SK-N-SH treated with all-trans-retinoic acid at 6 μM for 48 hours (cell line): Measurements from ENCODE around the gene DPP10.

ENCODE experiments used
- ATAC-seq: fragments of 200-7000 bp; cut with Tn5 transposase; 3 replicates; pipeline ENCODE4 v1.9.1; 2020; ENCODE audit warnings: mild to moderate bottlenecking, moderate library complexity
- ARNTL ChIP-seq: fragments of 450-650 bp; formaldehyde crosslinking; IDR thresholded peaks from 2 replicates; pipeline ENCODE4 v1.5.0; 2020; ENCODE audit warnings: low read depth, mild to moderate bottlenecking, moderate library complexity, borderline replicate concordance
- BACH2 ChIP-seq: fragments of 250-450 bp; sonication (Bioruptor Pico); IDR thresholded peaks from 2 replicates; pipeline ENCODE4 v1.9.0; 2021; ENCODE audit warnings: mild to moderate bottlenecking, borderline replicate concordance
- CSDC2 ChIP-seq: fragments of 250-450 bp; sonication (Bioruptor Pico); IDR thresholded peaks from 2 replicates; pipeline ENCODE4 v1.5.0; 2020; ENCODE audit warnings: mild to moderate bottlenecking, moderate library complexity
- ESRRG ChIP-seq: fragments of 250-450 bp; sonication (Bioruptor Pico); IDR thresholded peaks from 2 replicates; pipeline ENCODE4 v1.6.1; 2021; ENCODE audit warnings: mild to moderate bottlenecking
- GLIS3 ChIP-seq: fragments of 250-450 bp; sonication (Bioruptor Pico); IDR thresholded peaks from 2 replicates; pipeline ENCODE4 v1.5.0; 2020; ENCODE audit warnings: mild to moderate bottlenecking, moderate library complexity
- ISL1 ChIP-seq: fragments of 250-450 bp; sonication (Bioruptor Pico); IDR thresholded peaks from 2 replicates; pipeline ENCODE4 v2.1.2; 2022; ENCODE audit warnings: mild to moderate bottlenecking, moderate library complexity
- OSR1 ChIP-seq: fragments of 250-450 bp; sonication (Bioruptor Pico); IDR thresholded peaks from 2 replicates; pipeline ENCODE4 v1.8.0; 2022; ENCODE audit warnings: moderate library complexity, mild to moderate bottlenecking, inconsistent platforms
- PPARA ChIP-seq: fragments of 250-450 bp; sonication (Bioruptor Pico); IDR thresholded peaks from 2 replicates; pipeline ENCODE4 v1.5.0; 2020; ENCODE audit warnings: mild to moderate bottlenecking, borderline replicate concordance
- RARB ChIP-seq: fragments of 250-450 bp; sonication (Bioruptor Pico); IDR thresholded peaks from 2 replicates; pipeline ENCODE4 v1.8.0; 2021; ENCODE audit warnings: mild to moderate bottlenecking, moderate library complexity
- SNAI2 ChIP-seq: fragments of 250-450 bp; sonication (Bioruptor Pico); IDR thresholded peaks from 2 replicates; pipeline ENCODE4 v1.5.0; 2020; ENCODE audit warnings: mild to moderate bottlenecking, moderate library complexity
- TCF4 ChIP-seq: fragments of 250-450 bp; sonication (Bioruptor Pico); IDR thresholded peaks from 2 replicates; pipeline ENCODE4 v1.8.0; 2021; ENCODE audit warnings: mild to moderate bottlenecking, moderate library complexity, borderline replicate concordance
- TOX ChIP-seq: fragments of 250-450 bp; sonication (Bioruptor Pico); IDR thresholded peaks from 2 replicates; pipeline ENCODE4 v1.8.0; 2021; ENCODE audit warnings: mild to moderate bottlenecking, moderate library complexity, borderline replicate concordance
- ZC3H10 ChIP-seq: fragments of 250-450 bp; sonication (Bioruptor Pico); IDR thresholded peaks from 2 replicates; pipeline ENCODE4 v1.5.1; 2021; ENCODE audit warnings: mild to moderate bottlenecking, moderate library complexity
- ZFP3 ChIP-seq: fragments of 250-450 bp; sonication (Bioruptor Pico); IDR thresholded peaks from 2 replicates; pipeline ENCODE4 v1.5.0; 2020; ENCODE audit warnings: mild to moderate bottlenecking, moderate library complexity
- ZFP30 ChIP-seq: fragments of 450-650 bp; formaldehyde crosslinking; IDR thresholded peaks from 2 replicates; pipeline ENCODE4 v1.5.0; 2022; ENCODE audit warnings: mild to moderate bottlenecking, moderate library complexity
- ZNF565 ChIP-seq: fragments of 450-650 bp; formaldehyde crosslinking; conservative IDR thresholded peaks from 2 replicates; pipeline ENCODE4 v1.5.0; 2020; ENCODE audit warnings: low read depth, mild to moderate bottlenecking, moderate library complexity
- ZNF70 ChIP-seq: fragments of 450-650 bp; formaldehyde crosslinking; IDR thresholded peaks from 2 replicates; pipeline ENCODE4 v1.5.0; 2020; ENCODE audit warnings: mild to moderate bottlenecking, moderate library complexity
- ZNF8 ChIP-seq: fragments of 450-650 bp; formaldehyde crosslinking; IDR thresholded peaks from 2 replicates; pipeline ENCODE4 v1.5.0; 2020; ENCODE audit warnings: mild to moderate bottlenecking, moderate library complexity
- TF ChIP-seq, protein P1 (sequence below): fragments of 250-450 bp; sonication (Bioruptor Pico); IDR thresholded peaks from 2 replicates; pipeline ENCODE4 v1.5.1; 2020; ENCODE audit warnings: low read depth, mild to moderate bottlenecking, moderate library complexity
- TF ChIP-seq, protein P2 (sequence below): fragments of 250-450 bp; sonication (Bioruptor Pico); IDR thresholded peaks from 2 replicates; pipeline ENCODE4 v1.8.0; 2020; ENCODE audit warnings: mild to moderate bottlenecking, moderate library complexity, borderline replicate concordance
- TF ChIP-seq, protein P3 (sequence below): fragments of 250-450 bp; sonication (Bioruptor Pico); IDR thresholded peaks from 2 replicates; pipeline ENCODE4 v1.5.1; 2021; ENCODE audit warnings: mild to moderate bottlenecking, moderate library complexity
- TF ChIP-seq, protein P4 (sequence below): fragments of 250-450 bp; sonication (Bioruptor Pico); IDR thresholded peaks from 2 replicates; pipeline ENCODE4 v1.5.0; 2020; ENCODE audit warnings: mild to moderate bottlenecking, moderate library complexity

DPP10 gene

DNA sequence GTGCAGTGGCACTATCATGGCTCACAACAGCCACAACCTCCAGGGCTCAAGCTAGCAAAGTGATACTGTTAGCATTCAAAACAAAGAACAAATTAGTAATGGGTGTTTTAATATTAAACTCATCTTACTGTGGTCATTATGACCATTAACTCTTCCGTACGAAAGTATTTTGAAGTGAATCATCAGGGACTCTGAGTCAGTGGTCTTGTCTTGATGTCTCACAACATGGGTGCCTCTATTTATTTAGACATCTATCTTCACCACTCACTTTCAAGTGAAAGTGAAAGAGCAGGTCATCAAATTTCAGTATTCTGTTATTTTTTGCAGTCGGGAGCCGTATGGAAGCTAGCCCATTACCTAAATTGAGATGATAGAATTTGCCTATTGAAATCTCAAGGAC, 1118.2 kb downstream of the DPP10 start:
- no peak for ATAC-seq
- TF ChIP-seq, protein P1, sequence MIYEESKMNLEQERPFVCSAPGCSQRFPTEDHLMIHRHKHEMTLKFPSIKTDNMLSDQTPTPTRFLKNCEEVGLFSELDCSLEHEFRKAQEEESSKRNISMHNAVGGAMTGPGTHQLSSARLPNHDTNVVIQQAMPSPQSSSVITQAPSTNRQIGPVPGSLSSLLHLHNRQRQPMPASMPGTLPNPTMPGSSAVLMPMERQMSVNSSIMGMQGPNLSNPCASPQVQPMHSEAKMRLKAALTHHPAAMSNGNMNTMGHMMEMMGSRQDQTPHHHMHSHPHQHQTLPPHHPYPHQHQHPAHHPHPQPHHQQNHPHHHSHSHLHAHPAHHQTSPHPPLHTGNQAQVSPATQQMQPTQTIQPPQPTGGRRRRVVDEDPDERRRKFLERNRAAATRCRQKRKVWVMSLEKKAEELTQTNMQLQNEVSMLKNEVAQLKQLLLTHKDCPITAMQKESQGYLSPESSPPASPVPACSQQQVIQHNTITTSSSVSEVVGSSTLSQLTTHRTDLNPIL (CRISPR knock-in tag), result no peak
- TF ChIP-seq, protein P2, sequence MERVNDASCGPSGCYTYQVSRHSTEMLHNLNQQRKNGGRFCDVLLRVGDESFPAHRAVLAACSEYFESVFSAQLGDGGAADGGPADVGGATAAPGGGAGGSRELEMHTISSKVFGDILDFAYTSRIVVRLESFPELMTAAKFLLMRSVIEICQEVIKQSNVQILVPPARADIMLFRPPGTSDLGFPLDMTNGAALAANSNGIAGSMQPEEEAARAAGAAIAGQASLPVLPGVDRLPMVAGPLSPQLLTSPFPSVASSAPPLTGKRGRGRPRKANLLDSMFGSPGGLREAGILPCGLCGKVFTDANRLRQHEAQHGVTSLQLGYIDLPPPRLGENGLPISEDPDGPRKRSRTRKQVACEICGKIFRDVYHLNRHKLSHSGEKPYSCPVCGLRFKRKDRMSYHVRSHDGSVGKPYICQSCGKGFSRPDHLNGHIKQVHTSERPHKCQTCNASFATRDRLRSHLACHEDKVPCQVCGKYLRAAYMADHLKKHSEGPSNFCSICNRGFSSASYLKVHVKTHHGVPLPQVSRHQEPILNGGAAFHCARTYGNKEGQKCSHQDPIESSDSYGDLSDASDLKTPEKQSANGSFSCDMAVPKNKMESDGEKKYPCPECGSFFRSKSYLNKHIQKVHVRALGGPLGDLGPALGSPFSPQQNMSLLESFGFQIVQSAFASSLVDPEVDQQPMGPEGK, result no peak
- TF ChIP-seq, protein P3, sequence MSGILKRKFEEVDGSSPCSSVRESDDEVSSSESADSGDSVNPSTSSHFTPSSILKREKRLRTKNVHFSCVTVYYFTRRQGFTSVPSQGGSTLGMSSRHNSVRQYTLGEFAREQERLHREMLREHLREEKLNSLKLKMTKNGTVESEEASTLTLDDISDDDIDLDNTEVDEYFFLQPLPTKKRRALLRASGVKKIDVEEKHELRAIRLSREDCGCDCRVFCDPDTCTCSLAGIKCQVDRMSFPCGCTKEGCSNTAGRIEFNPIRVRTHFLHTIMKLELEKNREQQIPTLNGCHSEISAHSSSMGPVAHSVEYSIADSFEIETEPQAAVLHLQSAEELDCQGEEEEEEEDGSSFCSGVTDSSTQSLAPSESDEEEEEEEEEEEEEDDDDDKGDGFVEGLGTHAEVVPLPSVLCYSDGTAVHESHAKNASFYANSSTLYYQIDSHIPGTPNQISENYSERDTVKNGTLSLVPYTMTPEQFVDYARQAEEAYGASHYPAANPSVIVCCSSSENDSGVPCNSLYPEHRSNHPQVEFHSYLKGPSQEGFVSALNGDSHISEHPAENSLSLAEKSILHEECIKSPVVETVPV (CRISPR knock-in tag), result no peak
- no peak for TF ChIP-seq GLIS3
- no peak for TF ChIP-seq OSR1 (CRISPR knock-in tag)
- no peak for TF ChIP-seq ZFP30
- no peak for TF ChIP-seq ZNF8 (CRISPR knock-in tag)
- no peak for TF ChIP-seq ESRRG (CRISPR knock-in tag)
- no peak for TF ChIP-seq TCF4 (CRISPR knock-in tag)
- no peak for TF ChIP-seq ARNTL (CRISPR knock-in tag)
- TF ChIP-seq RARB (CRISPR knock-in tag), result no peak
- TF ChIP-seq SNAI2 (CRISPR knock-in tag), result no peak
- TF ChIP-seq ZFP3, result no peak
- no peak for TF ChIP-seq ZNF565 (CRISPR knock-in tag)
- TF ChIP-seq, protein P4, sequence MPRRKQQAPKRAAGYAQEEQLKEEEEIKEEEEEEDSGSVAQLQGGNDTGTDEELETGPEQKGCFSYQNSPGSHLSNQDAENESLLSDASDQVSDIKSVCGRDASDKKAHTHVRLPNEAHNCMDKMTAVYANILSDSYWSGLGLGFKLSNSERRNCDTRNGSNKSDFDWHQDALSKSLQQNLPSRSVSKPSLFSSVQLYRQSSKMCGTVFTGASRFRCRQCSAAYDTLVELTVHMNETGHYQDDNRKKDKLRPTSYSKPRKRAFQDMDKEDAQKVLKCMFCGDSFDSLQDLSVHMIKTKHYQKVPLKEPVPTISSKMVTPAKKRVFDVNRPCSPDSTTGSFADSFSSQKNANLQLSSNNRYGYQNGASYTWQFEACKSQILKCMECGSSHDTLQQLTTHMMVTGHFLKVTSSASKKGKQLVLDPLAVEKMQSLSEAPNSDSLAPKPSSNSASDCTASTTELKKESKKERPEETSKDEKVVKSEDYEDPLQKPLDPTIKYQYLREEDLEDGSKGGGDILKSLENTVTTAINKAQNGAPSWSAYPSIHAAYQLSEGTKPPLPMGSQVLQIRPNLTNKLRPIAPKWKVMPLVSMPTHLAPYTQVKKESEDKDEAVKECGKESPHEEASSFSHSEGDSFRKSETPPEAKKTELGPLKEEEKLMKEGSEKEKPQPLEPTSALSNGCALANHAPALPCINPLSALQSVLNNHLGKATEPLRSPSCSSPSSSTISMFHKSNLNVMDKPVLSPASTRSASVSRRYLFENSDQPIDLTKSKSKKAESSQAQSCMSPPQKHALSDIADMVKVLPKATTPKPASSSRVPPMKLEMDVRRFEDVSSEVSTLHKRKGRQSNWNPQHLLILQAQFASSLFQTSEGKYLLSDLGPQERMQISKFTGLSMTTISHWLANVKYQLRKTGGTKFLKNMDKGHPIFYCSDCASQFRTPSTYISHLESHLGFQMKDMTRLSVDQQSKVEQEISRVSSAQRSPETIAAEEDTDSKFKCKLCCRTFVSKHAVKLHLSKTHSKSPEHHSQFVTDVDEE (CRISPR knock-in tag), result no peak
- no peak for TF ChIP-seq CSDC2 (CRISPR knock-in tag)
- TF ChIP-seq TOX (CRISPR knock-in tag), result no peak
- no peak for TF ChIP-seq ZNF70
- no peak for TF ChIP-seq ISL1 (CRISPR knock-in tag)
- no peak for TF ChIP-seq PPARA (CRISPR knock-in tag)

DNA sequence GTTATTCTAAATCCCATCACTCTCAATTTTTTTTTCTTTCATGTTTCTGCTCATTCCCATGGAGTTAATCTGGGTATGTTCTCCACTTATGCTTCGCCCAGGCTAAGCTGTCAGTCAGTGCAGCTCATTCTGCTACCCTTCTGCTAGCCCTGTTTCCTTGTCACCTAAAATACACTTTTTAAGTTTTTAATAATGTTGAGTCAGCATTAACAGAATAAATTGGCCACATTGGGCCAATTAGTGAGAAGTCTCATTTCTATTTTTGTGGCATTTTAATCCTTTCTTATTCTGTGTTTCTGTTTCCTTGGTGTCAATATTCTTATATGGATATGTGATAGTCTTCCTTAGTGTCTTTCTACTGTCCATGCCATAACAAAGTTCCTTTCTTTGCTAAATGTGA, 1126.2 kb downstream of the DPP10 start:
- TF ChIP-seq ZNF565 (CRISPR knock-in tag) (no peak), GLIS3 (no peak), ZFP3 (no peak), ISL1 (CRISPR knock-in tag) (no peak), ZC3H10 (CRISPR knock-in tag) (no peak), ZNF8 (CRISPR knock-in tag) (no peak), BACH2 (CRISPR knock-in tag) (no peak)
- TF ChIP-seq, protein P4 (CRISPR knock-in tag), result no peak
- TF ChIP-seq, protein P1 (CRISPR knock-in tag), result no peak
- no peak for ATAC-seq
